ENCODE measurements around the gene SMG7. TPM values are rescaled to one million over a fixed set of nuclear protein-coding genes. Genes with fewer than 3 reads are reported as not detected.

The SMG7 gene
- total and polyA plus RNA-seq, 2 of the 4 experiments (the other 2 are of a cell fraction) = 18.1 to 22.6 TPM

DNA sequence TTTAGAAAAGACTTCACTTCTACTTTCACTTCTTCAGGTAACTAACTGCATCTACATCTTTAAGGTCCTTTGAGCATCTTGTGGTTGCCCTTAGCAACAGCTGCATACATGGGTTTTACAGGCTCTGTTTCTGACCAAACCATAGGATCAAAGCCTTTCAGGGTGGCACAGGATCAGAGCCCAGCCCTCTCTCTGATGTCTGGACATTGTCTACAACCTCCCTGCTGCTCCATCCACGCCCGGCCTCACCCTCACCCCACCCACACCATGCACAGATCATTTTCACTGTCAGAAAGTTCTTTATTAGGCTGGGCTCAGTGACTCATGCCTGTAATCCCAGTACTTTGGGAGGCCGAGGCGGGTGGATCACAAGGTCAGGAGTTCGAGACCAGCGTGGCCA, 112.7 kb downstream of the SMG7 start:
- Histone ChIP-seq H2AK9ac (replicated peaks; ENCODE audit: low read depth, low read length, poor library complexity) (no peak overlapping the region), H3K9me1 (ENCODE audit: insufficient read depth, low read length) (0 out of 2 replicates have a peak, but pooled peaks cover 3% of the 10 kb centered on the region), H4K8ac (ENCODE audit: low read depth in 2 of 2, low read length in 2 of 2) (no peak overlapping the region), H2BK5ac (ENCODE audit: low read depth, low read length, poor library complexity, severe bottlenecking) (no peak overlapping the region), H3K4me3 (ENCODE audit: insufficient read depth, low read depth, low read length) (no peak overlapping the region), H3K23ac (ENCODE audit: low read depth, low read length) (no peak overlapping the region), H3K18ac (ENCODE audit: low read depth, low read length) (no peak overlapping the region), H2AFZ (replicated peaks; ENCODE audit: low read length, poor library complexity) (no peak overlapping the region), H2AK5ac (ENCODE audit: low read depth, low read length) (no peak overlapping the region), H4K91ac (ENCODE audit: insufficient read depth, low read depth, low read length) (no peak overlapping the region), H3K27me3 (ENCODE audit: control insufficient read depth, insufficient read depth, low read length) (no peaks in the 10 kb centered on the region), H3K9ac (ENCODE audit: low read depth, low read length) (no peak overlapping the region), H2BK20ac (ENCODE audit: low read depth, low read length) (no peak overlapping the region), H2BK15ac (ENCODE audit: low read depth, low read length) (no peak overlapping the region), H3K14ac (replicated peaks; ENCODE audit: low read depth, low read length) (no peak overlapping the region), H4K20me1 (ENCODE audit: insufficient read depth, low read length) (no peaks in the 10 kb centered on the region), H3K56ac (ENCODE audit: extremely low read depth, insufficient read depth, low read length) (no peak overlapping the region), H3K27ac (ENCODE audit: insufficient read depth, low read length) (no peak overlapping the region), H4K5ac (ENCODE audit: low read depth, low read length) (no peak overlapping the region), H3K4me2 (ENCODE audit: low read depth, low read length) (no peak overlapping the region), H2BK120ac (ENCODE audit: low read depth, low read length) (no peak overlapping the region), H3K36me3 (ENCODE audit: control insufficient read depth, insufficient read depth, low read length) (no peaks in the 10 kb centered on the region), H3K4ac (ENCODE audit: low read depth, low read length) (no peak overlapping the region), H3K9me3 (ENCODE audit: control insufficient read depth, insufficient read depth, low read length) (no peaks in the 10 kb centered on the region), H3K79me1 (ENCODE audit: low read depth in 1 of 2, low read length in 2 of 2) (no peaks in the 10 kb centered on the region), H3K4me1 (ENCODE audit: control insufficient read depth, insufficient read depth, low read length) (0 out of 2 replicates have a peak, but pooled peaks cover 4% of the 10 kb centered on the region)
- ChIA-PET POLR2A (ENCODE audit: unreplicated experiment) (no interaction called here), CTCF (interaction anchor here (0.6 kb wide), 1 partner anchor 832 kb away, joined by 3 read pairs; no protein-coding TSS in a partner anchor)
- WGBS, 2 experiments (ENCODE audit: extremely low coverage in 2 of 2, insufficient read length in 1 of 2) = 83% methylated on average over 2 of the region's 6 CpGs; no CpG with 5 or more reads in 1 of the 2 experiments
- ATAC-seq (ENCODE audit: low read depth) (no peak), DNase-seq (no peak)
- in situ Hi-C loops (cut with MboI; ENCODE audit: low sequenced_read_pairs) (no loop called here), dilution Hi-C loops (cut with HindIII; ENCODE audit: low sequenced_read_pairs, unreplicated experiment) (no loop called here), intact Hi-C loops (cut with micrococcal nuclease) (no loop called here)
- TF ChIP-seq RFX5 (IDR thresholded peaks at IDR 0.05; ENCODE audit: low read depth, low read length) (no peak), SMC3 (IDR thresholded peaks at IDR 0.05; ENCODE audit: low read depth, low read length) (no peak), BHLHE40 (IDR thresholded peaks at IDR 0.05; ENCODE audit: low read depth, low read length) (no peak), MAZ (IDR thresholded peaks at IDR 0.05; ENCODE audit: borderline replicate concordance, low read depth, low read length) (no peak), FOS (IDR thresholded peaks at IDR 0.05; ENCODE audit: low read depth, low read length) (no peak), MXI1 (IDR thresholded peaks at IDR 0.05; ENCODE audit: borderline replicate concordance, low read depth, low read length) (no peak), RAD21 (IDR thresholded peaks at IDR 0.05; ENCODE audit: low read length) (no peak), MAFK (IDR thresholded peaks at IDR 0.05; ENCODE audit: low read depth, low read length) (no peak), CHD1 (IDR thresholded peaks at IDR 0.05; ENCODE audit: low read depth, low read length) (no peak), RCOR1 (IDR thresholded peaks at IDR 0.05; ENCODE audit: insufficient replicate concordance, low read length) (no peak), NFE2L2 (IDR thresholded peaks at IDR 0.05; ENCODE audit: low read depth, low read length) (no peak), POLR2A (IDR thresholded peaks at IDR 0.05; ENCODE audit: low read depth, low read length) (no peak), CEBPB (IDR thresholded peaks at IDR 0.05; ENCODE audit: low read depth, low read length) (no peak)
- TF ChIP-seq, protein P1, sequence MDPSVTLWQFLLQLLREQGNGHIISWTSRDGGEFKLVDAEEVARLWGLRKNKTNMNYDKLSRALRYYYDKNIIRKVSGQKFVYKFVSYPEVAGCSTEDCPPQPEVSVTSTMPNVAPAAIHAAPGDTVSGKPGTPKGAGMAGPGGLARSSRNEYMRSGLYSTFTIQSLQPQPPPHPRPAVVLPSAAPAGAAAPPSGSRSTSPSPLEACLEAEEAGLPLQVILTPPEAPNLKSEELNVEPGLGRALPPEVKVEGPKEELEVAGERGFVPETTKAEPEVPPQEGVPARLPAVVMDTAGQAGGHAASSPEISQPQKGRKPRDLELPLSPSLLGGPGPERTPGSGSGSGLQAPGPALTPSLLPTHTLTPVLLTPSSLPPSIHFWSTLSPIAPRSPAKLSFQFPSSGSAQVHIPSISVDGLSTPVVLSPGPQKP (IDR thresholded peaks at IDR 0.05; ENCODE audit: borderline replicate concordance, low read depth, low read length) = no peak
- TF ChIP-seq, protein P2, sequence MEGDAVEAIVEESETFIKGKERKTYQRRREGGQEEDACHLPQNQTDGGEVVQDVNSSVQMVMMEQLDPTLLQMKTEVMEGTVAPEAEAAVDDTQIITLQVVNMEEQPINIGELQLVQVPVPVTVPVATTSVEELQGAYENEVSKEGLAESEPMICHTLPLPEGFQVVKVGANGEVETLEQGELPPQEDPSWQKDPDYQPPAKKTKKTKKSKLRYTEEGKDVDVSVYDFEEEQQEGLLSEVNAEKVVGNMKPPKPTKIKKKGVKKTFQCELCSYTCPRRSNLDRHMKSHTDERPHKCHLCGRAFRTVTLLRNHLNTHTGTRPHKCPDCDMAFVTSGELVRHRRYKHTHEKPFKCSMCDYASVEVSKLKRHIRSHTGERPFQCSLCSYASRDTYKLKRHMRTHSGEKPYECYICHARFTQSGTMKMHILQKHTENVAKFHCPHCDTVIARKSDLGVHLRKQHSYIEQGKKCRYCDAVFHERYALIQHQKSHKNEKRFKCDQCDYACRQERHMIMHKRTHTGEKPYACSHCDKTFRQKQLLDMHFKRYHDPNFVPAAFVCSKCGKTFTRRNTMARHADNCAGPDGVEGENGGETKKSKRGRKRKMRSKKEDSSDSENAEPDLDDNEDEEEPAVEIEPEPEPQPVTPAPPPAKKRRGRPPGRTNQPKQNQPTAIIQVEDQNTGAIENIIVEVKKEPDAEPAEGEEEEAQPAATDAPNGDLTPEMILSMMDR (conservative IDR thresholded peaks at IDR 0.05; ENCODE audit: low read depth, low read length) = no peak
- TF ChIP-seq, protein P3, sequence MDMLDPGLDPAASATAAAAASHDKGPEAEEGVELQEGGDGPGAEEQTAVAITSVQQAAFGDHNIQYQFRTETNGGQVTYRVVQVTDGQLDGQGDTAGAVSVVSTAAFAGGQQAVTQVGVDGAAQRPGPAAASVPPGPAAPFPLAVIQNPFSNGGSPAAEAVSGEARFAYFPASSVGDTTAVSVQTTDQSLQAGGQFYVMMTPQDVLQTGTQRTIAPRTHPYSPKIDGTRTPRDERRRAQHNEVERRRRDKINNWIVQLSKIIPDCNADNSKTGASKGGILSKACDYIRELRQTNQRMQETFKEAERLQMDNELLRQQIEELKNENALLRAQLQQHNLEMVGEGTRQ (IDR thresholded peaks at IDR 0.05; ENCODE audit: low read depth, low read length) = no peak
- no TSS peak for BruUV-seq (replicated peaks)

All from IMR-90 (cell line).